HG02884 (cell line): ENCODE data around the gene BRPF3.

Experiments used
- ATAC-seq: cut with Tn5 transposase; IDR thresholded peaks from one replicate; pipeline ENCODE4 v1.9.1; 2021; ENCODE audit warnings: mild to moderate bottlenecking, moderate library complexity; ENCODE audit not compliant: unreplicated experiment

Gene BRPF3

DNA sequence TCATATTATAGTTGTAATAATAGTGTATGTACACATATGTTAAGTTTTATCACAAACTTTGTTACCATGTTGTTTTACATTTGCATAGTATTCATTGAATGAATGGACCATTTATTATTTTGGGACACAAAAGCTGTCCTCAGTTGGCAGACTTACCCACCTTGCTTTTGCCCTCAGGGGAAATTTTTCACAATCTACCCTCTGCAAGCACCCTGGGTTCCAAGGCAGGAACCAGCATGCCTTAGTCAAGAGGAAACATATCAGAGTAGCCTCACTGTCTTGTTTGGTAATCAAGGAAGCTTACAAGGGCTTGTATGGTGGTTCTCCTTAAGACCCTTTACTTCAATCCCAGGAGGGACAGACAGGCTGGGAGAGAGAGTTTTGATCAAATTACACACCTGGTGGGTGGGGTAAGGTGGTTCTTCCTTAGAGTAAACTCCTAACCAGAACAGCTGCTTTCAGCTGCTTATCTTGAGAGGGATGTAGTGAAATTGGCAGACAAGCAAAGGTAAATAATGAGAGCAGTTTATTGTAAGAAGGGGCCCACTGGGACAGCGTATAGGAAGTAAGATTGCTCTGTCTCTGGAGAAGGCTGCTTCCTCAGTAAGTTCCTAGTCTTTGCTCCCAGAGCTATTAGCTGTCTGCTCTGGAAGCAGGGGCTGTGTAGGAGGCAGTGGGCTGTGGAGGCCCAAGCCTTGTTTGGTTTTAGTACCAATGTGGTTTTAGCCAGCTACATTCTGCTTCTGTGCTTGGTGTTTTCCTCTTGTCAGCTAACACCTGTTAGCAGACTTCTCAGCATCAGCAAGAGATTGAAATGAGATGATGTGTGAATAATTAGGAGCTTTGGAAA, 31.1 kb downstream of the BRPF3 start:
- ATAC-seq: no peak

DNA sequence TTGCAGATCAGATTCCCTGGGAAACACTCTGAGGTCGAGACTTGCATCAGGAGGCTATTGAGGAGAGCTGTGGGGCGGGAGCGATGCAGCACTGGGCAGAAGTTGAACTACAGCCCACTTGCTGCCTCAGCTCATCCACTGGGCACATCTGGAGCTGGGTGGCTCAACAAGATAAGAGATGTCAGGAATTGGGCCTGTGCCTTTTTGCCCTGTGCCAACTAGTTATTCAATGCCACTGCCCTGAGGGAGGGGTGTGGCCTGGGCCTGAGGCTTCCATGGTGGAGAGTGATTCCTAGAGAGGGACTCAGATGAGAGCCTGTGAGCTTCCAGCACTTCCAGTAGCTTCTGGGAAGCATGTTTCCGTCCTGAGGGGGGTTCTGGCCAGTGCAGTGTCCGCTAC, 32.7 kb downstream of the BRPF3 start:
- ATAC-seq: no peak

DNA sequence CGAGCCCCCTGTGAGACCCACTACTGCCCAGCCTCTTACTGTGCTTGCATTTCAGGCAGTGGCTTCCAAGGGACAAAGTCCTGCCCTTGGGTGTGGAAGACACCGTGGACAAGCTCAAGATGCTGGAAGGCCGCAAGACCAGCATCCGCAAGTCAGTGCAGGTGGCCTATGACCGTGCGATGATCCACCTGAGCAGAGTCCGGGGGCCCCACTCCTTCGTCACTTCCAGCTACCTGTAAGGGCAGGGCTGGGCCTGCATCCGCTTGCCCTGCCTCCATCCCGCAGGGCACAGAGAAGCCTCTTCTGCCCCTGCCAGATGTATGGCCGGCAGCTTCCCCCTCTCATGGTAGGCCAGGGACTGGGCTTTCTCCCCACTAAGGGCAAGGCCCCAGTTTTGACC, 33.8 kb downstream of the BRPF3 start:
- no peak for ATAC-seq

DNA sequence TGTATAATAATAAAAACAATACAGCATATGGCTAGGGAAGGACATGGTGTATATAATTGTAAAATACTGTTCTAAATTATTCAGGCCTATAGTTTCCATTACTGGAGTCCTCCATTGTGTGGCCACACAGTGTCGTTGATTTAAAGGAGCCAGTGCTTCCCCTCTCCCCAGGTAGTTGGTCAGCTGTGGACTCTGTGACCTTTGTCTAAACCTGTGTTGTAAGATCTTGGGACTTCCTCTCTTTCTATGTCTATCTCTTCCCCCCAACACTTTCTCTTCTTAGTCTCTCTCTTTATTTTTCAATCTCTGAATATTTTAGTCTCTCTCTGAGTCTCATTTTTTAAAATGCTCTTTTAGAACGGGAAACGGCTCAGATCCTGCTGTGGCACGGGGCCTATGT, 35.6 kb downstream of the BRPF3 start:
- ATAC-seq: no peak

DNA sequence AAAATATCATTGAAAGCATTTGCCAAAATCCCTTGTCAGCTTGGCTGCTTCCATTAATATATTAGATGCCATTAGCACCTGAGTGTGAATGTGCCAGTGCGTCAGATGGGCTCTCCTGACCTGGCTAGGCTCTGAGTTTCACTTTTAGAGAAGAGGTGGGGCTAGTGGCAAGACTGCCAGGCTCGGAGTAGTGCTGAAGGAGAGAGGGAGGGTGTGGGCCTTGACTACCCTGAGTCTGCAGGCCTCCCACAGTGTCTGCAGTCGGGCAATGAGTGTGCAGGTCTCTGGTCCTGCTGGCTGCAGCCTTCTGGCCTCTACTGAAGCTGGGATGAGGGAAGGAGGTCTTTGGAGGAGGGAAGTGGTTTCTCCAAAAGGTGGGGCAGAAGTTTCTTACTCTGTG, 38.8 kb downstream of the BRPF3 start:
- ATAC-seq: no peak

- no peak for ATAC-seq
Measured at GRCh38 chr6:36235862-36236261, 39.3 kb downstream of the BRPF3 start.

- ATAC-seq: no peak
Measured at GRCh38 chr6:36239774-36240173, 43.2 kb downstream of the BRPF3 start.

- peak; percentile 60 for ATAC-seq
Measured at GRCh38 chr6:36241728-36242127, 45.2 kb downstream of the BRPF3 start.

DNA sequence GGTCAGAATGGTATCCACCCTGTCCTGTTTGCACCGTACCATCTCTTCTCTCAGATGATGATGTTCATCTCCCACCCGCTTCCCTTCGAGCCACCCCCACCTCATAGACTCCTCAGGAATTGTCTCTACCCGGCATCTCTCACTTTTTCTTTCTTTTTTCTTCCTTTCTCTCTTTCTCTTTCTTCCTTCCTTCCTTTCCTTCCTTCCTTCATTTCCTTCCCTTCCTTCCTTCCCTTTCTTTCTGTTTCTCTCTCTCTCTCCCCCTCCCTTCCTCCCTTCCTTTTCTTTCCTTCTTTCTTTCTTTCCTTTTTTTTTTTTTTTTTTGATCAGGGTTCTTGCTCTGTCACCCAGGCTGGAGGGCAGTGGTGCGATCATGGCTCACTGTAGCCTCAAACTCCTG, 45.6 kb downstream of the BRPF3 start:
- ATAC-seq: no peak

GRCh38 chr6:36242626-36243025, 46.1 kb downstream of the BRPF3 start:
- no peak for ATAC-seq

DNA sequence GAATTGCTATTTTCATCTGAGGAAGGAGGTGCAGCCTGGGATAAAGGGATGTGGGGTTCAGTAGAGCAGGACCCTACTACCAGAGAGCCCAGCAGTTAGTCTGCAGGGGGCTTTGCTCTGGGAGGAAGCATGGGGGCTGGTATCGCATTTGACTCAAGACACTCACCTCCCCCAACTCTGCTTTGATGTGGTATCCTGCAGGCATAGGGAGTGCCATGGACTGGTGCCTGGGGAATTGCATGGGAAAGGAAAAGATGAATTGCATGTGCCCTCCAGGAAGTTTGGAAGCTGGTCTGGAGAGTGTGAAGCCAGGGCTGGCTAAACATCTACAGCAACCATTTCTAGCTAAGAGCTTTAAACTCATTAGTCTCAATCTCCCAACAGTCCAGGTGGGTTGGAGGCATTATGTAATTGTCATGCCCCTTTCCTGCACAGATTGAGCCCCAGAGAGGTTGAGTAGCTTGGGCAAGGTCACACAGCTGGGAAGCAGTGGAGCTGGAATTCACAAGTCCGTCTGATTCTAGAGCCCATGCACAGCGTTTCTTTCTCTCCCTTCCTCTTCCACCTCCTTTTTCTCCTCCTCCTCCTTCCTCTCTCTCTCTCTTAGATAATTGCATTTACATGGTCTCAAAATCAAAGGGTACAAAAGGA, 47.1 kb downstream of the BRPF3 start:
- ATAC-seq: no peak

- ATAC-seq: no peak
Measured at GRCh38 chr6:36244641-36245280, 48.2 kb downstream of the BRPF3 start.

GRCh38 chr6:36245572-36246061, 49.1 kb downstream of the BRPF3 start:
- no peak for ATAC-seq

- no peak for ATAC-seq
Measured at GRCh38 chr6:36246506-36247268, 50.1 kb downstream of the BRPF3 start.

DNA sequence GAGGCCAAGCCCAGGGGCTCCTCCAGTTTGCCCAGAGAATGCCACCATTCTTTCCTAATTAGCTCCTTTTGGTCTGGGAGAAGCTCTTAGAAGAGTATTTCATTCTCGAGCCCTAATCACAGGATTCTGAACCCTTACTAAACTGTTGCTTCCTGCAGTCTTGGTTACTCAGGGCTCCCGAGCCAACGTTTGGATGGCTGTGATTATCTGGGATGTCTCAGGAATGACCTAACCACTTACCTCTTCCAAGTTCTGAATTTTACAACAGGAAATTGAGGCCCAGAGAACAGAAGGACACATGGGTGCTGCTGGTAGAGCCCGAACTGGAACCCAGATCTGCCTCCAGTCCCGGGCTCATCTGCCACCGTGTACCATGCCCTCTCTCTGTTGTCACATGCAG, 51.1 kb downstream of the BRPF3 start:
- ATAC-seq: no peak

DNA sequence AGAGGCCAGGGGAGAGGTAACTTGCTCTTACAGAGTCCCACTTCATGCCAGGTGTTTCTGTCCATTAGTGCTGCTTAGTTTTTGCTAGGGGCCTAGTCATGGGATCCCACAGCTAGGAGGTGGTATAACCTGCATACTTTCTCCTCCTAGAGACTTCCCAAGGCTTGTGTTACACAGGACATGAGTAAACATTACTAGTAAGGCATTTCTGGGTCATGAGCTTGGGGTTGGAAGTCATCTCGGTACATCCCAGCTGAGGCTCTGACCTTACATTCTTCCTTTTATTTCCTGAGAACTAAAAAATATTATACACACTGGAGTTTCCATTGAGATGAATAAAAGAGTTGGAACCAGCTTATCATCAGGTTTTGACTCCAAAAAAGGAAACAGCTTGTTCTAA, 52.4 kb downstream of the BRPF3 start:
- ATAC-seq: no peak

DNA sequence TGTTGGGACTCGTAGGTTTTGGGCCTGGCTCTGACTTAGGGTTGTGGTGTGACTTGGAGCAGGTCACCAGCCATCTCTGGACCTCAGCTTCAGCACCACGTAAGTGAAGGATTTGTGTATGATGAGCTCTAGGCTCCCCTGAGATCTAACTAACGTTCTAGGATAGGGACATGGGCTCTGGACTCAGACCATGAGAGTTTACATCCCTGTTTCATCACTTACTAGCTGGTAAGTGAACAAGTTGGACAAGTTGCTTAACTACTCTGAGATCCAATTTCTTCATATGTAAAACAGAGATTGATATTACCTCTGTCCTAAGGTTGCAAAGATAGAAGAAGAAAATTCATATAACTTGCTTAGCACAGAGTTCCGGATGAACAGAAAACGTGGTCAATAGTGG, 53.0 kb downstream of the BRPF3 start:
- no peak for ATAC-seq

GRCh38 chr6:36252005-36252404, 55.5 kb downstream of the BRPF3 start:
- ATAC-seq: no peak

DNA sequence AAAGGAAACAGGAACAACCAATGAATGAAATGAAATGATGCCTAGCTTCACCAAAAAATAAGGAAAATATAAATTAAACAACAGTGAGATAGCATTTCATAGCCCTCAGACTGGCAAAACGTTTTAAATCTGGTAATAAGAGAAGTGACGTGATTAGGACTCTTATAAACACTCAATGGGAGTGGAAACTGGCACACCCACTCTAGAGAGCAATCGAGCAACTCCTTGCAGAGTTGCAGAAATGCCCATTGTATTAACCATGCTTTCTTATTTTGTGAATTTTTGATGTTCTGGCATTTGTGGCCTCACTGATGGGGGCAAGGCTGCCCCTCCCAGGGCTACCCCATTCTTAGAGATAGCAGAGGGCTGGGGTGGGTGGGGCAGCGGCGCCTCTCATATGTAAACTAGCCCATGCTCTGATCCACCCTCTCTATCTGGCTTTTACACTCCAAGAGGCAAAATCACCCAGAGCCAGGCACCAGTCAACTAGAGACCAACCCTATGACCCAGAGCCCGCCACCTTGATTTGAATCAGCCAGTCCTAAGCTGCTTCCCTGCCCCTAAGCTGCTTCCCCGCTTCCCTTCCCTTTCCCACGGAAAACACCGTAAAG, 67.0 kb downstream of the BRPF3 start:
- ATAC-seq: no peak

DNA sequence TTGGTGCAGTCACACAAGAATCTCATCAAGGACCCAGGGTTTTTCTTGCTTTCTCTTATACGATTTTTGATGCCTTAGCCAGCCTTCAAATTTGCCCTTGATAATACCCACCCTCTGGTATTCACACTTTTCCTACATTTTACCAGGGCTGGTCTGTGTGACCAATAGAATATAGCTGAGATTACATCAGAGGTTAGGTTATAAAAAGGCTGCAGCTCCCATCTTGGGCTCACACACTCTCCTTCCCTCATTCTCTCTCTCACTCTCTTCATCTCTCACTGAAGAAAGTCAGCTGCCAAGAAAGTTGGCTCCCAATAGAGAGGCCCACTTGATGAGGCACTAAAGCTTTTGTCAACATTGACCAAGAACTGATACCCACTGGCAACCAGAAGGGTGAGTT, 69.2 kb downstream of the BRPF3 start:
- no peak for ATAC-seq
